ENCODE results near the gene C22orf23.

DNA sequence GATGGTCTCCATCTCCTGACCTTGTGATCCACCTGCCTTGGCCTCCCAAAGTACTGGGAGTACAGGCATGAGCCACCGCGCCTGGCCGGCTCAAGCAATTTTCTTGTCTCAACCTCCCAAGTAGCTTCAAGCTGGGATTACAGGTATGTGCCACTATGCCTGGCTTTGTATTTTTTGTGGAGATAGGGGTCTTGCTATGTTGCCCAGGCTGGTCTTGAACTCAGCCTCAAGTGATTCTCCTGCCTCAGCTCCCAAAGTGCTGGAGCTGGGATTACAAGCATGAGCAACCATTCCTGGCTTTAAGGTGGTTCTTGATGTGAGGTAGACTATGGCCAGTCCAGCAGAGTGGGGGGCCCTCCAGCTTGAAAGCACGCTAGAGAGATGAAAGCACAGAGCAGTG is 7.7 kb upstream of the C22orf23 start:
- no peak for TF ChIP-seq EZH2 (IDR thresholded peaks at IDR 0.05; ENCODE audit: insufficient read depth, low read length)
- TF ChIP-seq, protein P1, sequence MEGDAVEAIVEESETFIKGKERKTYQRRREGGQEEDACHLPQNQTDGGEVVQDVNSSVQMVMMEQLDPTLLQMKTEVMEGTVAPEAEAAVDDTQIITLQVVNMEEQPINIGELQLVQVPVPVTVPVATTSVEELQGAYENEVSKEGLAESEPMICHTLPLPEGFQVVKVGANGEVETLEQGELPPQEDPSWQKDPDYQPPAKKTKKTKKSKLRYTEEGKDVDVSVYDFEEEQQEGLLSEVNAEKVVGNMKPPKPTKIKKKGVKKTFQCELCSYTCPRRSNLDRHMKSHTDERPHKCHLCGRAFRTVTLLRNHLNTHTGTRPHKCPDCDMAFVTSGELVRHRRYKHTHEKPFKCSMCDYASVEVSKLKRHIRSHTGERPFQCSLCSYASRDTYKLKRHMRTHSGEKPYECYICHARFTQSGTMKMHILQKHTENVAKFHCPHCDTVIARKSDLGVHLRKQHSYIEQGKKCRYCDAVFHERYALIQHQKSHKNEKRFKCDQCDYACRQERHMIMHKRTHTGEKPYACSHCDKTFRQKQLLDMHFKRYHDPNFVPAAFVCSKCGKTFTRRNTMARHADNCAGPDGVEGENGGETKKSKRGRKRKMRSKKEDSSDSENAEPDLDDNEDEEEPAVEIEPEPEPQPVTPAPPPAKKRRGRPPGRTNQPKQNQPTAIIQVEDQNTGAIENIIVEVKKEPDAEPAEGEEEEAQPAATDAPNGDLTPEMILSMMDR (IDR thresholded peaks at IDR 0.05; ENCODE audit: insufficient read depth, low read depth, low read length) = no peak

Measured in astrocyte (in vitro differentiated cells and primary cell).